K562 (cell line): ENCODE results near the gene WDR46. TPM values are rescaled to one million over a fixed set of nuclear protein-coding genes. Genes with fewer than 3 reads are reported as not detected.

Source experiments
- FOXK1 ChIP-seq: sonication (generic); formaldehyde crosslinking; IDR thresholded peaks from 2 replicates; pipeline ENCODE4 v1.8.0; 2022; ENCODE audit warnings: missing genetic modification reagents, mild to moderate bottlenecking, borderline replicate concordance
- GTF2F1 ChIP-seq: IDR thresholded peaks from 2 replicates; pipeline ENCODE4 v1.6.1; 2011; ENCODE audit warnings: low read depth, low read length, improper control_type of control experiment
- JUNB ChIP-seq: fragments of 450-650 bp; formaldehyde crosslinking; conservative IDR thresholded peaks from 2 replicates; pipeline ENCODE4 v1.4.0; 2020; ENCODE audit warnings: mild to moderate bottlenecking
- KAT7 ChIP-seq: sonication (generic); formaldehyde crosslinking; IDR thresholded peaks from 2 replicates; pipeline ENCODE4 v1.8.0; 2022; ENCODE audit warnings: missing genetic modification reagents, mild to moderate bottlenecking, borderline replicate concordance
- L3MBTL2 ChIP-seq: fragments of 450-650 bp; IDR thresholded peaks from 2 replicates; pipeline ENCODE4 v1.6.1; 2016; ENCODE audit warnings: mild to moderate bottlenecking, moderate library complexity
- MAFK ChIP-seq: IDR thresholded peaks from 2 replicates; pipeline ENCODE4 v1.6.1; 2011; ENCODE audit warnings: low read length, improper control_type of control experiment
- PYGO2 ChIP-seq: fragments of 450-650 bp; IDR thresholded peaks from 2 replicates; pipeline ENCODE4 v1.6.1; 2016; ENCODE audit warnings: mild to moderate bottlenecking, missing genetic modification characterization, moderate library complexity, missing compliant biosample characterization
- SIN3A ChIP-seq, 2 experiments: fragments of 150-350 bp in 1 of 2; IDR thresholded peaks; 2 replicates each; pipeline ENCODE4 v1.6.1; 2011 to 2016; ENCODE audit warnings: borderline replicate concordance in 2 of 2, low read depth in 2 of 2, low read length in 2 of 2, mild to moderate bottlenecking in 2 of 2, moderate library complexity in 2 of 2; ENCODE audit not compliant: control insufficient read depth in 1 of 2
- SMAD4 ChIP-seq: fragments of 250-450 bp; sonication (Bioruptor Pico); conservative IDR thresholded peaks from 2 replicates; pipeline ENCODE4 v1.8.0; 2021; ENCODE audit warnings: inconsistent platforms, mild to moderate bottlenecking, moderate library complexity
- TEAD1 ChIP-seq, 2 experiments: fragments of 450-650 bp in 1 of 2; sonication (generic) in 1 of 2; formaldehyde crosslinking; IDR thresholded peaks; 2 replicates each; pipeline versions ENCODE4 v1.4.0 to v1.8.0; 2020 to 2022; ENCODE audit warnings: mild to moderate bottlenecking in 2 of 2, missing genetic modification reagents in 1 of 2
- XRCC3 ChIP-seq: fragments of 450-650 bp; IDR thresholded peaks from 2 replicates; pipeline ENCODE4 v1.6.1; 2017; ENCODE audit warnings: mild to moderate bottlenecking, moderate library complexity
- ZFP1 ChIP-seq: fragments of 450-650 bp; formaldehyde crosslinking; IDR thresholded peaks from 2 replicates; pipeline ENCODE4 v1.4.0; 2020; ENCODE audit warnings: mild to moderate bottlenecking, mixed read lengths
- ZFPM2 ChIP-seq: fragments of 250-450 bp; sonication (Bioruptor Pico); IDR thresholded peaks from 2 replicates; pipeline ENCODE4 v1.5.1; 2022; ENCODE audit warnings: mild to moderate bottlenecking
- polyA plus RNA-seq, 8 experiments: library from polyadenylated mRNA; depleted of rRNA in 4 of 8; stranded (reverse) in 5 of 8; unstranded in 3 of 8; fragments of >200 nt; fragmentation: Nextera tagmentation in 2 of 8; fragmentation: Illumina TruSeq in 1 of 8; extraction: Ambion mirVana in 2 of 8; extraction: Trizol in 1 of 8; gene quantifications; 2 replicates each; pipeline versions ENCODE4 v1.2.1 to v1.2.3, GENCODE V29; 2011 to 2014; ENCODE audit warnings: inconsistent platforms in 1 of 8, missing spikeins in 1 of 8
- total RNA-seq, 7 experiments: library from RNA; depleted of rRNA in 6 of 7; stranded (reverse); fragments of >200 nt in 6 of 7; fragmentation: Illumina TruSeq in 2 of 7; extraction: Trizol in 2 of 7; gene quantifications; 2 replicates each; pipeline versions ENCODE4 v1.2.1 to v1.2.3, GENCODE V29; 2011 to 2021; ENCODE audit warnings: low replicate concordance in 1 of 7
- TF ChIP-seq, protein P1 (sequence below), 2 experiments: fragments of 450-650 bp; conservative IDR thresholded peaks; 2 replicates each; pipeline ENCODE4 v1.6.1; 2017; ENCODE audit warnings: mild to moderate bottlenecking in 2 of 2, moderate library complexity in 2 of 2
- TF ChIP-seq, protein P2 (sequence below), 2 experiments: fragments of 250-450 bp in 1 of 2; fragments of 450-650 bp in 1 of 2; sonication (Bioruptor Pico) in 1 of 2; IDR thresholded peaks; 2 replicates each; pipeline versions ENCODE4 v1.6.1 to v1.8.0; 2016 to 2021; ENCODE audit warnings: mild to moderate bottlenecking in 2 of 2, moderate library complexity in 2 of 2, missing compliant biosample characterization in 1 of 2, missing genetic modification characterization in 1 of 2
- TF ChIP-seq, protein P3 (sequence below): sonication (generic); formaldehyde crosslinking; IDR thresholded peaks from 2 replicates; pipeline ENCODE4 v1.8.1; 2023; ENCODE audit warnings: mild to moderate bottlenecking, missing genetic modification reagents
- TF ChIP-seq, protein P4 (sequence below), 2 experiments: fragments of 450-650 bp in 1 of 2; sonication (generic) in 1 of 2; formaldehyde crosslinking; conservative IDR thresholded peaks; 2 replicates each; pipeline versions ENCODE4 v1.4.0 to v1.8.1; 2020 to 2022; ENCODE audit warnings: mild to moderate bottlenecking in 1 of 2, missing genetic modification reagents in 1 of 2
- TF ChIP-seq, protein P5 (sequence below): fragments of 450-650 bp; IDR thresholded peaks from 2 replicates; pipeline ENCODE4 v1.6.1; 2016; ENCODE audit warnings: borderline replicate concordance

The WDR46 gene
- total and polyA plus RNA-seq, 9 of the 15 experiments (the other 6 are each of a cell fraction or from before 2014, with no cell fraction given) = 8.9 to 146 (median 93.1) TPM

DNA sequence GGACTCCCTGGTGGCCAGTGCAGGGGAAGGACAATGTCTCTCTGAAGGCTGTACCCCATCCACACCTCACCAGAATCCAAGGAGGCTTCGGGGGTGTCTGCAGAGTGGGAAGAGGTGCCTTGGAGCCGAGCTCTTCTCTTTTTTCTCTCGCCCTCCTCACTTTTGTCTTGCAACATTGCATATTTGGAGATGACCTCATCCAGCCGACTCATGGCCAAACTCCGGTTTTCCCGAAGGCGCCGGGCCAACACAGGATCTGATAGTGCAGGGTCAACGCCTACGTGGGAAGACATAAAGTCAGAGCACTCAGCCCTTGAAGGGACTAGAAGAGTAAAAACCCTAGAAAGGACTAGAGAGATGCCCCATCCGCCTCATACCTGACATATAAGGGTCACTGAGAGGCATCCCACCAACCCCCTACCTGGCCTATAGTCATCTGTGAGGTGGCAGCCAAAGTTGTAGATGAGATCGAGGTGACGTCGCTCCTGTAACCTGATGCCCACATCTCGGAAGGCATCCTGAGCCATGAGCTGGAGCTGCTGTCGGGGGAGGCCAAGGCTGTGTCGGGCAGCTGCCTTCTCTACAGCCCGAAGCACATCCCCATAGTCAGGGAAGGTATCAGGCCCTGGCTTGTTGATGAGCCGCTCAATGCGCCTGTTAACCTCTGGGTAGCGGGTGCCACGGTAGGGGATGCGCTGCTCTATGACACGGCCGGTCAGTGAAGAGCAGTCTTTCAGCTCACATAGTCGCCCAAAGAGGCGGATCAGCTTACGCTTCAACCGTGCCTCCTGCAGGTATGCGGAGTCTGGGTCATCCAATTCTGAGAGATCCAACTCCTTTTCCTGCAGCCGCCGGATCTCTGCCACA lies 31.5 kb upstream of the WDR46 start (continued):
- TF ChIP-seq, protein P1, sequence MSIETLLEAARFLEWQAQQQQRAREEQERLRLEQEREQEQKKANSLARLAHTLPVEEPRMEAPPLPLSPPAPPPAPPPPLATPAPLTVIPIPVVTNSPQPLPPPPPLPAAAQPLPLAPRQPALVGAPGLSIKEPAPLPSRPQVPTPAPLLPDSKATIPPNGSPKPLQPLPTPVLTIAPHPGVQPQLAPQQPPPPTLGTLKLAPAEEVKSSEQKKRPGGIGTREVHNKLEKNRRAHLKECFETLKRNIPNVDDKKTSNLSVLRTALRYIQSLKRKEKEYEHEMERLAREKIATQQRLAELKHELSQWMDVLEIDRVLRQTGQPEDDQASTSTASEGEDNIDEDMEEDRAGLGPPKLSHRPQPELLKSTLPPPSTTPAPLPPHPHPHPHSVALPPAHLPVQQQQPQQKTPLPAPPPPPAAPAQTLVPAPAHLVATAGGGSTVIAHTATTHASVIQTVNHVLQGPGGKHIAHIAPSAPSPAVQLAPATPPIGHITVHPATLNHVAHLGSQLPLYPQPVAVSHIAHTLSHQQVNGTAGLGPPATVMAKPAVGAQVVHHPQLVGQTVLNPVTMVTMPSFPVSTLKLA (conservative IDR thresholded peaks at IDR 0.05) = 0 out of 4 replicates have a peak, but pooled peaks of 1 of the 2 experiments have one; percentile 36
- TF ChIP-seq PYGO2 (tag) (no peak), SMAD4 (CRISPR knock-in tag) (0 out of 2 replicates have a peak, but pooled peaks have one; percentile 51), TEAD1 (CRISPR knock-in tag; IDR thresholded peaks at IDR 0.05) (peak in 1 of 2 experiments; percentile 57; a peak in 1 of 4 replicates), L3MBTL2 (peak; percentile 26; the same call in 1 of the 2 replicates), MAFK (no peak), GTF2F1 (no peak), XRCC3 (no peak), KAT7 (0 out of 2 replicates have a peak, but pooled peaks have one; percentile 37), ZFPM2 (CRISPR knock-in tag) (no peak), ZFP1 (CRISPR knock-in tag) (no peak), JUNB (no peak), FOXK1 (CRISPR knock-in tag) (no peak), SIN3A (IDR thresholded peaks at IDR 0.05; ENCODE audit: borderline replicate concordance in 2 of 2, control insufficient read depth in 1 of 2, low read depth in 2 of 2, low read length in 2 of 2) (no peak)
- TF ChIP-seq, protein P2, sequence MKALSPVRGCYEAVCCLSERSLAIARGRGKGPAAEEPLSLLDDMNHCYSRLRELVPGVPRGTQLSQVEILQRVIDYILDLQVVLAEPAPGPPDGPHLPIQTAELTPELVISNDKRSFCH (CRISPR knock-in tag; IDR thresholded peaks at IDR 0.05) = no peak
- TF ChIP-seq, protein P2 (tag; IDR thresholded peaks at IDR 0.05) = no peak
- TF ChIP-seq, protein P3, sequence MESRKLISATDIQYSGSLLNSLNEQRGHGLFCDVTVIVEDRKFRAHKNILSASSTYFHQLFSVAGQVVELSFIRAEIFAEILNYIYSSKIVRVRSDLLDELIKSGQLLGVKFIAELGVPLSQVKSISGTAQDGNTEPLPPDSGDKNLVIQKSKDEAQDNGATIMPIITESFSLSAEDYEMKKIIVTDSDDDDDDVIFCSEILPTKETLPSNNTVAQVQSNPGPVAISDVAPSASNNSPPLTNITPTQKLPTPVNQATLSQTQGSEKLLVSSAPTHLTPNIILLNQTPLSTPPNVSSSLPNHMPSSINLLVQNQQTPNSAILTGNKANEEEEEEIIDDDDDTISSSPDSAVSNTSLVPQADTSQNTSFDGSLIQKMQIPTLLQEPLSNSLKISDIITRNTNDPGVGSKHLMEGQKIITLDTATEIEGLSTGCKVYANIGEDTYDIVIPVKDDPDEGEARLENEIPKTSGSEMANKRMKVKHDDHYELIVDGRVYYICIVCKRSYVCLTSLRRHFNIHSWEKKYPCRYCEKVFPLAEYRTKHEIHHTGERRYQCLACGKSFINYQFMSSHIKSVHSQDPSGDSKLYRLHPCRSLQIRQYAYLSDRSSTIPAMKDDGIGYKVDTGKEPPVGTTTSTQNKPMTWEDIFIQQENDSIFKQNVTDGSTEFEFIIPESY (CRISPR knock-in tag) = peak; percentile 100
- TF ChIP-seq, protein P4, sequence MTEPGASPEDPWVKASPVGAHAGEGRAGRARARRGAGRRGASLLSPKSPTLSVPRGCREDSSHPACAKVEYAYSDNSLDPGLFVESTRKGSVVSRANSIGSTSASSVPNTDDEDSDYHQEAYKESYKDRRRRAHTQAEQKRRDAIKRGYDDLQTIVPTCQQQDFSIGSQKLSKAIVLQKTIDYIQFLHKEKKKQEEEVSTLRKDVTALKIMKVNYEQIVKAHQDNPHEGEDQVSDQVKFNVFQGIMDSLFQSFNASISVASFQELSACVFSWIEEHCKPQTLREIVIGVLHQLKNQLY (CRISPR knock-in tag; conservative IDR thresholded peaks at IDR 0.05) = no peak
- TF ChIP-seq, protein P5, sequence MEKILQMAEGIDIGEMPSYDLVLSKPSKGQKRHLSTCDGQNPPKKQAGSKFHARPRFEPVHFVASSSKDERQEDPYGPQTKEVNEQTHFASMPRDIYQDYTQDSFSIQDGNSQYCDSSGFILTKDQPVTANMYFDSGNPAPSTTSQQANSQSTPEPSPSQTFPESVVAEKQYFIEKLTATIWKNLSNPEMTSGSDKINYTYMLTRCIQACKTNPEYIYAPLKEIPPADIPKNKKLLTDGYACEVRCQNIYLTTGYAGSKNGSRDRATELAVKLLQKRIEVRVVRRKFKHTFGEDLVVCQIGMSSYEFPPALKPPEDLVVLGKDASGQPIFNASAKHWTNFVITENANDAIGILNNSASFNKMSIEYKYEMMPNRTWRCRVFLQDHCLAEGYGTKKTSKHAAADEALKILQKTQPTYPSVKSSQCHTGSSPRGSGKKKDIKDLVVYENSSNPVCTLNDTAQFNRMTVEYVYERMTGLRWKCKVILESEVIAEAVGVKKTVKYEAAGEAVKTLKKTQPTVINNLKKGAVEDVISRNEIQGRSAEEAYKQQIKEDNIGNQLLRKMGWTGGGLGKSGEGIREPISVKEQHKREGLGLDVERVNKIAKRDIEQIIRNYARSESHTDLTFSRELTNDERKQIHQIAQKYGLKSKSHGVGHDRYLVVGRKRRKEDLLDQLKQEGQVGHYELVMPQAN = no peak
